Activated T-cell treated with anti-CD3 and anti-CD28 coated beads, Interleukin-2, amount 50 U/mL, for 72 hours (primary cell): ENCODE results near the gene MAP3K2. TPM values are rescaled to one million over a fixed set of nuclear protein-coding genes. Genes with fewer than 3 reads are reported as not detected.

ENCODE experiments used
- ATAC-seq, 2 donors: fragments of 150-1000 bp; cut with Tn5 transposase; replicated peaks in 1 of 2; 2 replicates each; pipeline ENCODE4 v1.10.0; 2021; ENCODE audit warnings: moderate library complexity in 2 of 2, mild to moderate bottlenecking in 1 of 2
- DNase-seq, 2 donors: peaks; one replicate each; pipeline ENCODE4 v3.0.0; 2021 to 2022; ENCODE audit warnings: mixed read lengths in 1 of 2
- H3K27ac Mint-ChIP-seq: one replicate; pipeline ENCODE4 v1.8.0; 2022; ENCODE audit warnings: mild to moderate bottlenecking, moderate library complexity, mixed read lengths
- H3K27me3 Mint-ChIP-seq: one replicate; pipeline ENCODE4 v1.8.0; 2022; ENCODE audit warnings: low read depth, mixed read lengths
- H3K36me3 Mint-ChIP-seq, 2 donors: one replicate each; pipeline ENCODE4 v1.8.0; 2022; ENCODE audit warnings: mixed read lengths in 2 of 2, mild to moderate bottlenecking in 1 of 2; ENCODE audit not compliant: insufficient read depth in 2 of 2
- H3K4me1 Mint-ChIP-seq: one replicate; pipeline ENCODE4 v1.8.0; 2022; ENCODE audit warnings: low read depth, mixed read lengths
- H3K4me3 Mint-ChIP-seq, 2 donors: one replicate each; pipeline ENCODE4 v1.8.0; 2022; ENCODE audit warnings: mild to moderate bottlenecking in 2 of 2, mixed read lengths in 2 of 2, moderate library complexity in 2 of 2
- H3K9me3 Mint-ChIP-seq, 2 donors: one replicate each; pipeline ENCODE4 v1.8.0; 2022; ENCODE audit warnings: mixed read lengths in 2 of 2
- total RNA-seq, 2 donors: library from RNA; stranded (reverse); gene quantifications; one replicate each; pipeline ENCODE4 v1.2.3, GENCODE V29; 2022

Gene MAP3K2
- total RNA-seq, 2 donors from 2014 or later = 48.9 to 49.1 TPM

DNA sequence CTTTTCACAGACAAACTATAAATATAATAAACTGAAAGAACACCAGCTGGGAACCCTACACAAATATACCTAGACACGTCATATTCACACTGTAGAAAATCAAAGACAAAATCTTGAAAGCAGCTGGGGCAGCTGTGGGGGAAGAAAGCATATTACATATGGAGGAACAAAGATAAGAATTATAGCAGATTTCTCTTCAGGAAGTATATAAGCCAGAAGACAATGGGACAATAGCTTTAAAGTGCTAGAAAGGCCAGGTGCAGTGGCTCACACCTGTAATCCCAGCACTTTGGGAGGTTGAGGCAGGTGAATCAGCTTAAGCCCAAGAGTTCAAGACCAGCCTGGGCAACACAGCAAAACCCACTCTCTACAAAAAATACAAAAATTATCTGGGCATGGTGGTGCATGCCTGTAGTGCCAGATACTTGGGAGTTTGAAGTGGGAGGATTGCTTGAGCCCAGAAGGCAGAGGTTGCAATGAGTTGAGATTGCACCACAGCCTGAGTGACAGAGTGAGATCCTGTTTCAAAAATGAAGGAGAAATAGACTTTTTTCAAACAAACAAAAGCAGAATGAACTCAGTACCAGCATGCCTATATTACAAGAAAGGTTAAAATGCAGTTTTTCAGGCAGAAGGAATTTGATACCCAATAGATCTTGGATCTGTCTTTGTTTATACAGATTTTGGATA is 67.0 kb downstream of the MAP3K2 start:
- peaks cover 9% of the 10 kb centered on the region for H3K4me1 Mint-ChIP-seq
- H3K4me3 Mint-ChIP-seq = no peak overlapping the region
- ATAC-seq (no peak), DNase-seq (no peak)
- peaks cover 11 to 30% of the 10 kb centered on the region in 2 donors for H3K36me3 Mint-ChIP-seq
- peaks cover 7 to 8% of the 10 kb centered on the region in 2 donors for H3K9me3 Mint-ChIP-seq
- H3K27me3 Mint-ChIP-seq = no peaks in the 10 kb centered on the region
- H3K27ac Mint-ChIP-seq = no peak overlapping the region

DNA sequence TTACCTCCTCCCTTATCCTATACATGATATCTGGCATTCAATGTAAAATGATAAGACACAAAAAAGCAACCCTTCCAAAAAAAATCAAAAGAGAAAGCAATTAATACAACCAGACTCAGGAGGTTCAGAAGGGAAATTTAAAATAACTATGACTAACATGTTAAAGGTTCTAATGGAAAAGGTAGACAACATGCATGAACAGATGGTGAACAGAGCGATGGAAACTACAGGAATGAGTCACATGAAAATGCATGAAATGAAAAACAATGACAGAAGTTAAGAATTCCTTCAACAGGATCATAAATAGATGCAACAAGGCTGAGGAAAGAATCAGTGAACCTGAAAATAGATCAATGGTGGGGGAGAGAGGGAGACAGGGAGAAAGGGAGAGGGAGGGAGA is 67.7 kb downstream of the MAP3K2 start:
- no peak overlapping the region for H3K4me3 Mint-ChIP-seq
- H3K27ac Mint-ChIP-seq = peak overlapping the region; percentile 7
- ATAC-seq (no peak), DNase-seq (no peak)
- peaks cover 9% of the 10 kb centered on the region for H3K4me1 Mint-ChIP-seq
- H3K9me3 Mint-ChIP-seq = peaks cover 7 to 8% of the 10 kb centered on the region in 2 donors
- peaks cover 11 to 30% of the 10 kb centered on the region in 2 donors for H3K36me3 Mint-ChIP-seq
- no peaks in the 10 kb centered on the region for H3K27me3 Mint-ChIP-seq

DNA sequence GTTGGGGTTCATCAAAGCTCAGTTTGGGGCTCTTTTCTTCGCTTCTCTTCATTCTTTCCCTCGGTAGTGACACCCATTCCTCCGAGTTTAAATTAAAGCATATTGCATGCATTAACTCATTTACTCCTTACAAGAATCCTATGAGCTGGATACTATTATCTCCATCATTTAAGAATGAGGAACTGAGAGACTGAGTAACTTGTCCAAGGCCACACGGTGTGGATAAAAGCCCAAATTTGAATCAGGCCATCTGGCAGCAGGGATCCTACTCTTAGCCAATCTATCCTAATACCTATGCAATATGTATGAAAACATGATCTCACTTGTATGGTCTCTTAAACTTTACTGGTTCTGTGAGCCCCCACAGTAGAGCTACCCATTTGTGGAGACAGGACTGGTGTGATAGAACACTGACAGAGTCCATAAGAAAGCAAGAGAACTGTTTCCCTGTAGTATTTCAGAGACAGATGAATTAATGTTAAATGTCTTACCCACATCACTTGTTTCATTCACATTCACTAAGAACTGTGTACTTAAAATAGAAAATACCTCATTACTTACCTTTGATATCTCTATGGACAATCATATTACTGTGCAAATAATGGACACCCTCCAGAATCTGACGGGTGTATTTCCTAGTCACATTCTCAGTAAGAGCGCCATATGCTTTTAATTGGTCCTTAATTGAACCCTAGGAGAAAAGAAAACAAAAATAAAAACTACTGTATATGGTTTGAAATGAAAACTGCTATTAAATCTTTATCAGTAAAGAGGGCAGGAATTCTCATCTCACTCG is 73.4 kb downstream of the MAP3K2 start:
- H3K4me3 Mint-ChIP-seq = no peak overlapping the region
- DNase-seq = no peak
- H3K36me3 Mint-ChIP-seq = peaks cover 1 to 21% of the 10 kb centered on the region in 2 donors
- H3K27ac Mint-ChIP-seq = no peak overlapping the region
- no peaks in the 10 kb centered on the region for H3K9me3 Mint-ChIP-seq
- no peaks in the 10 kb centered on the region for H3K27me3 Mint-ChIP-seq
- no peak for ATAC-seq
- H3K4me1 Mint-ChIP-seq = no peaks in the 10 kb centered on the region

DNA sequence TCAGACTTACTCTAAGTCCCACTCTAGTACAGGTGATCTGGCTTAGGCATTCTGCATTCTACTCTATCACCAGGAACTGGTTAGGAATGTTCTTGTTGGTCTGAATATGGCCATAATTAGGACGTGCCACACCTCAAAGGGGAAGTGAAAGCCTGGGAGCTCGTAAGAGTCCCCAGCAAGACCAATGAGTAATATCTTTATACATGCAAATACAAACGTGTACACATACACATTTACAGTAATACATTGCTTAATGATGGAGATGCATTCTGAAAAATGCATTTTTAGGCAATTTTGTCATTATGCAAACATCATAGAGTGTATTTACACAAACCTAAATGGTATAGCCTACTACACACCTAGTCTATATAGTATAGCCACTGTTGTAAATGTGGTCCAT is 74.4 kb downstream of the MAP3K2 start:
- ATAC-seq = no peak
- Mint-ChIP-seq H3K36me3 (peaks cover 1 to 16% of the 10 kb centered on the region in 2 donors), H3K27me3 (no peaks in the 10 kb centered on the region), H3K4me1 (no peaks in the 10 kb centered on the region), H3K4me3 (no peak overlapping the region), H3K27ac (no peak overlapping the region), H3K9me3 (no peaks in the 10 kb centered on the region)
- DNase-seq = no peak

DNA sequence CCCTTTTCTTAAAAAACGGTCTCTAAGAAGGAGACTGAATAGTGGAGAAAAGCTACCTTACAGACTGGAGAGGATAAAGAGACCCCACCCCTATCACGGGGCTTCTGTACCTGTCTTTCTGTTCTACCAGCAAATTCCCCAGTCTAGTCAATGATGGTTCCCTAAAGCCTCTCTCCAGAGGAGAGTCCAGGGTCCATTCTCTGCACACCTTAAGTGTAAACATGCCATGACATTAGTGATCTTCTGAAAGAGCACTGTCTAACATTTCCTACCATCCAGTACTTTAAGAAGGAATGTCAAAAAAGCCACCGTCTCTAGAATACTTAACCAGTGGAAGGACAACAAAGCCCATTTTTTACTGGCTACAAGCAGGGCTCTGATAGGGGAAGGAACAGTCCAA is 76.8 kb downstream of the MAP3K2 start:
- H3K36me3 Mint-ChIP-seq = peaks cover 1 to 14% of the 10 kb centered on the region in 2 donors
- H3K27ac Mint-ChIP-seq = no peak overlapping the region
- DNase-seq (no peak), ATAC-seq (no peak)
- H3K4me1 Mint-ChIP-seq = no peaks in the 10 kb centered on the region
- no peaks in the 10 kb centered on the region for H3K9me3 Mint-ChIP-seq
- H3K4me3 Mint-ChIP-seq = no peak overlapping the region
- no peaks in the 10 kb centered on the region for H3K27me3 Mint-ChIP-seq

DNA sequence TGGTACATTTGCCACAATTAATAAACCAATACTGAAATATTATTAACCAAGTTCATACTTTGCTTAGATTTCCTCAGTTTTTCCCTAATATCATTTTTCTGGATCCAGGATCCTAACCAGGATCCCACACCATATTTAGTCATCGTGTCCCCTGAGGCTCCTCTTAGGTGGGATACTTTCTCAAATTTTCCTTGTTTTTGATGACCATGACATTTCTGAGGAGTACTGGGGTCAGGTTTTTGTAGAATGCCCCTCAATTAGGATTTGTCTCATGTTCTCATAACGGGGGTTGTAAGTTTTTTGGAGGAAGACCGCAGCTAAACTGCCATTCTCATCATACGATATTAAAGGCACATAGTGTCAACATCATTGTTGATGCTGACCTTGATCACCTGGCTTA is 78.3 kb downstream of the MAP3K2 start:
- H3K4me3 Mint-ChIP-seq = no peak overlapping the region
- peaks cover 1 to 12% of the 10 kb centered on the region in 2 donors for H3K36me3 Mint-ChIP-seq
- H3K9me3 Mint-ChIP-seq = no peaks in the 10 kb centered on the region
- DNase-seq = no peak
- no peaks in the 10 kb centered on the region for H3K4me1 Mint-ChIP-seq
- no peak for ATAC-seq
- no peak overlapping the region for H3K27ac Mint-ChIP-seq
- H3K27me3 Mint-ChIP-seq = no peaks in the 10 kb centered on the region

DNA sequence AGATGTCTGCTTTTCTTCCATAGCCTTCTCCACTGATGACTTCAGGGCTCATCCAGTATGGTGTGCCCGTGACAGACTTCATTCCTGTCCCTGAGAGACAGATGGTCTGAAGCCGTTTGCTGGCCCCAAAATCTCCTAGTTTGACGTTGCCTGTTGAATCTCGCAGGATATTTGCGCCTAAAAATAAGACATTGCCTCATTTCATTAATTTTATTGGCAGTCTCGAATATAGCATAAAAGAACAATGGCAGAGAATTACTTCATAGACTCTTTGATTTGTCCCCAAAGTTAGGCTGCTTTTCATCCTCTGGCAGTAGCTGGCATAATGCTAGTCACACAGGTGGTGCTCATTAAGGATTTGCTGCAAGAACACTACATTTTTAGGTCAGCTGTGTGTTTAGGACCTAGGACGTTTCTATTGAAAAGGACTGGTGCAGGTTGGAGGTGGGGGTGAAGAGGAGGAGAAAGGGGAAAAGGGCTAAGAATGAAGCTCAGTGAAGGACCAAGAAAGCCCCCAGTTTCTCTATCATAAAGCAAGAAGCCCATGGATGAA is 79.1 kb downstream of the MAP3K2 start:
- H3K9me3 Mint-ChIP-seq = no peaks in the 10 kb centered on the region
- no peaks in the 10 kb centered on the region for H3K4me1 Mint-ChIP-seq
- H3K36me3 Mint-ChIP-seq = peaks cover 1 to 12% of the 10 kb centered on the region in 2 donors
- no peaks in the 10 kb centered on the region for H3K27me3 Mint-ChIP-seq
- DNase-seq (no peak), ATAC-seq (no peak)
- no peak overlapping the region for H3K27ac Mint-ChIP-seq
- H3K4me3 Mint-ChIP-seq = no peak overlapping the region

DNA sequence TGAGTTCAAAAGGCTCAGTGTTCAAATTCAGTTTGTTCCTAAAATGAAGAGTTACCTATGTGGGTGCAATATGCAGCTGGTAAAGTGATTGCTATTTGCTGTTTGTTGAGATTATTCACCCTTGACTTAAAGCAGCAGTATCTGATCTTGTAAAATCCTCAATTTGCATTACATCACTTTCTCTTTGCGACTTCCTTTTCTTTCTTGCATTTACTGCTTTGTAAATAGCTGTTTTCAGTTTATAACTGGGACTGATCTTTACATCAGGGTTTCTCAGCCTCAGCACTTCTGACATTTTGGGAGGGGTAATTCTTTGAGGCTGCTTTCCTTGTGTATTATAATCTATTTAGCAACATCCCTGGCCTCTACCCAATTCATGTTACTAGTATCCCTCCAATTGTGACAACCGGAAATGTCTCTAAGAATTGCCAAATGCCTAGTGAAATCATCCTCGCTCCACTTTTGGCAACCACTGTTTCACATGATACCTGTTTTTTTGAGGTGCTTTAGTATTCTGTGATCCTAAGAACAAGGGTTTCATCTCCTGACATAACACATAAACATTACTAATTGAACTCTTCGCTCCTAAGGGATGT is 81.7 kb downstream of the MAP3K2 start:
- DNase-seq (no peak), ATAC-seq (no peak)
- no peak overlapping the region for H3K4me3 Mint-ChIP-seq
- peak overlapping the region; percentile 6 for H3K27ac Mint-ChIP-seq
- H3K27me3 Mint-ChIP-seq = no peaks in the 10 kb centered on the region
- peaks cover 0 to 10% of the 10 kb centered on the region in 2 donors for H3K36me3 Mint-ChIP-seq
- H3K4me1 Mint-ChIP-seq = no peaks in the 10 kb centered on the region
- no peaks in the 10 kb centered on the region for H3K9me3 Mint-ChIP-seq

DNA sequence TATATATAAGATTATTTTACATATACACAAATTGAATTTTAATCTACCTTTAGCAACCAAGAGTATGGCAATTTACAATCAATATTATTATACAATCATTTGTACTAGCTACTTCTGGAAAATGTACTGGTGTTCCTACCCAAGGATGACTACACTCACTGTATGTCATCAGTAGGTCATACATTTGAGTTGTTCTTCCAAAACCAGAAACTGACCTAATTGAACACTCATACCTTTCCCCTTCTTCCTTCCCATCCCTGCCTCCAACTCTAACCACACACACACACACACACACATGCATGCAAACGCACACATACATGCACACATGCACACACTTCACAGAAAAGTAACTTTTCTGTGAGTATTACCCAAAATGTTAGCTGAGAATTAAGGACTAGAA is 85.6 kb downstream of the MAP3K2 start:
- ATAC-seq = no peak
- no peak for DNase-seq
- H3K27ac Mint-ChIP-seq = no peak overlapping the region
- peaks cover 0 to 2% of the 10 kb centered on the region in 2 donors for H3K36me3 Mint-ChIP-seq
- H3K27me3 Mint-ChIP-seq = no peaks in the 10 kb centered on the region
- H3K9me3 Mint-ChIP-seq = no peaks in the 10 kb centered on the region
- H3K4me3 Mint-ChIP-seq = no peak overlapping the region
- no peaks in the 10 kb centered on the region for H3K4me1 Mint-ChIP-seq

DNA sequence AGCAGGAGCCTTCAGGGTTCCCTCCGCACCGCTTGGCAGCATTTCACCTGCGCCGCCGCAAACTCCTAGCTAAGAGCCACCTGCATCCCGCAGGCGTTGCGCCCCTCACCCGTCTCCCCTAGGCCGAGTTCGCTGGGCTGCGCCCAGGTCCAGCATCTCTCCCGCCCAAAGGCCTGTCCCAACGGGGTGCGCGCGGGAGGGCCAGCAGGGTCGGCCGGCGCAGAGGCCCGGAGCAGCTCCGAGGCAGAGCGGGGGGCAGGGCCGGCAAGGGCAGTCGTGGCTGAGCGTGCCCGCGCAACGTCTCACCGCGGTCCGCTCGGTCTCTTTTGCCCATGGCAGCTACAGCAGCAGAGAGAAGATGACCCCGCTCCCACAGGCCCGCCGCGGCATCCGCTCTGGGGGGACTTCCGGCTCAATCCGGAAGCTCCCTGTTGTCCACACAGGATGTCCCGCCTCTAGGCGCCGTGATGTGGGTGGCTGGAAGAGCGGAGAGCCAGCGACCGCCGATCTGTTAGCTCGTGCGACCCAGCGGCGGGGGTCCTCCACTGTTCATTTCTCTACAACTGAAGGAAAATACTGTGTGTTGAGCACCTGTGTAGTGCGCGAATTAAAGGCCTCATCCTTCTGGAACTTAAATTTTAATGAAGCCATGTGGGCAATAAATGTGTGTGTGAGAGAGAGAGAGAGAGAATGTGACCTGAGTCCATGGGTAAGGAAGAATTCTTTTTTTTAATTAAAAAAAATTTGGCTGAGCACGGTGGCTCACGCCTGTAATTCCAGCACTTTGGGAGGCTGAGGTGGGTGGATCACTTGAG is 93.8 kb downstream of the MAP3K2 start, which contains the start of gene ERCC3:
Gene ERCC3 (minus strand): TSS at position 397 of the 815 bp plus-strand sequence. CDS start 63 bp downstream, at position 334.
- peaks cover 5 to 16% of the 10 kb centered on the region in 2 donors for H3K36me3 Mint-ChIP-seq
- DNase-seq (peak; percentile 90 to 92), ATAC-seq (peak; percentile 99 to 100)
- peaks cover 36% of the 10 kb centered on the region for H3K4me1 Mint-ChIP-seq
- H3K27me3 Mint-ChIP-seq = no peaks in the 10 kb centered on the region
- H3K9me3 Mint-ChIP-seq = no peaks in the 10 kb centered on the region
- H3K4me3 Mint-ChIP-seq = peak within 1 kb of the TSS; percentile 100
- peak within 1 kb of the TSS; percentile 100 for H3K27ac Mint-ChIP-seq

DNA sequence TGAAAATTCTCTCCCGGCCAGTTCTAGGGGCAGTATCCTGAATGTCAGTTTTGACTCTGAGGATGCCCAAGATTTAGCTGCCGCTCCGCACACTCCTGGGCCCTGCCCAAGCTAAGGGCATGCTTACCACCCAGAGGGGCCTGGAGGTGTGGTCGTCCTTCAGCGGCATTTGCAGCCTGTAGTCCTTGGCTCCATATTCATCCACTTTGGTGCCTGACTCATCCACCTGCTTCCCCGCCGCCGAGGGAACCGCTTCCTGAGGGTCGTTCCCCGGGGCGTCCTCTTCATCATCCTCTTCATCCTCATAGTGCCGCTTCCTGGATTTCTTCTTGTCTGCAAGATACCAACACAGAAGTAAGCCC is 94.4 kb downstream of the MAP3K2 start:
- peak overlapping the region; percentile 100 for H3K27ac Mint-ChIP-seq
- DNase-seq (peak in 1 of 2 donors; percentile 26), ATAC-seq (peak; percentile 2 to 25)
- peak overlapping the region; percentile 100 for H3K4me3 Mint-ChIP-seq
- H3K4me1 Mint-ChIP-seq = peaks cover 36% of the 10 kb centered on the region
- no peaks in the 10 kb centered on the region for H3K27me3 Mint-ChIP-seq
- no peaks in the 10 kb centered on the region for H3K9me3 Mint-ChIP-seq
- peaks cover 6 to 22% of the 10 kb centered on the region in 2 donors for H3K36me3 Mint-ChIP-seq

DNA sequence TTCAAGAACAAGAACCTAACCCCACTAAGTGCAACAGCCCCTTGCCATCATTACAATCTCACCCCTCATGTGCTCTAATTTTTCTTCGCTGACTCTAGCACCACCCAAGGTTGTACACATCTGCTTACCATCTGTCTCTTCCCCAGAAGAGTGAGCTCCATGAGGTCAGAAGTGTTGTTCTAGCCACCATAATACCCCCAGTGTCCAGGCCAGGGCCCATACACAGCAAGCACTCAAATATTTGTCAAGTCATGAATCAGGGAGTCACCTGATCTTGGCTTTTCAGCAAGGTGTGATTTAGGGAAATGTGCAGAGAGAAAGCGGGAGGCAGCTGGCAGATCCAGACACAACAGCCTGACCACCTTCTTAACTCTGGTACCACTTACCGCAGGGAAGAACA is 99.5 kb downstream of the MAP3K2 start:
- no peaks in the 10 kb centered on the region for H3K27me3 Mint-ChIP-seq
- no peak overlapping the region for H3K27ac Mint-ChIP-seq
- H3K4me1 Mint-ChIP-seq = peaks cover 25% of the 10 kb centered on the region
- peaks cover 21 to 55% of the 10 kb centered on the region in 2 donors for H3K36me3 Mint-ChIP-seq
- ATAC-seq = no peak
- H3K4me3 Mint-ChIP-seq = no peak overlapping the region
- DNase-seq = no peak
- peaks cover 0 to 5% of the 10 kb centered on the region in 2 donors for H3K9me3 Mint-ChIP-seq
